GM12873 (cell line): Measurements from ENCODE around the gene FBXO36.

ENCODE experiments used
- CTCF ChIP-seq: IDR thresholded peaks from 2 replicates; pipeline ENCODE4 v1.5.1; 2012; ENCODE audit warnings: low read depth, mild to moderate bottlenecking, moderate library complexity, low read length, control low read depth; ENCODE audit not compliant: insufficient read depth; ENCODE audit errors: missing control alignments

FBXO36 gene

GRCh38 chr2:229901819-229902218 lies 20.5 kb upstream of the FBXO36 start:
- TF ChIP-seq CTCF, result no peak

GRCh38 chr2:229903037-229903436 lies 19.3 kb upstream of the FBXO36 start:
- no peak for TF ChIP-seq CTCF

- no peak for TF ChIP-seq CTCF
Observed at GRCh38 chr2:229905601-229906000, 16.7 kb upstream of the FBXO36 start.

- TF ChIP-seq CTCF, result no peak
Observed at GRCh38 chr2:229909090-229909489, 13.2 kb upstream of the FBXO36 start.

- TF ChIP-seq CTCF, result no peak
Observed at GRCh38 chr2:229910147-229910831, 12.0 kb upstream of the FBXO36 start.

GRCh38 chr2:229910832-229911412 lies 11.4 kb upstream of the FBXO36 start:
- TF ChIP-seq CTCF, result peak; percentile 60

GRCh38 chr2:229914171-229914570 lies 8.1 kb upstream of the FBXO36 start:
- no peak for TF ChIP-seq CTCF
